HuH-7 (cell line): ENCODE results near the gene PARD3B.

ENCODE experiments used
- DNase-seq: peaks from one replicate; pipeline ENCODE4 v3.0.0; 2011; ENCODE audit warnings: low spot score

The PARD3B gene, protein sequence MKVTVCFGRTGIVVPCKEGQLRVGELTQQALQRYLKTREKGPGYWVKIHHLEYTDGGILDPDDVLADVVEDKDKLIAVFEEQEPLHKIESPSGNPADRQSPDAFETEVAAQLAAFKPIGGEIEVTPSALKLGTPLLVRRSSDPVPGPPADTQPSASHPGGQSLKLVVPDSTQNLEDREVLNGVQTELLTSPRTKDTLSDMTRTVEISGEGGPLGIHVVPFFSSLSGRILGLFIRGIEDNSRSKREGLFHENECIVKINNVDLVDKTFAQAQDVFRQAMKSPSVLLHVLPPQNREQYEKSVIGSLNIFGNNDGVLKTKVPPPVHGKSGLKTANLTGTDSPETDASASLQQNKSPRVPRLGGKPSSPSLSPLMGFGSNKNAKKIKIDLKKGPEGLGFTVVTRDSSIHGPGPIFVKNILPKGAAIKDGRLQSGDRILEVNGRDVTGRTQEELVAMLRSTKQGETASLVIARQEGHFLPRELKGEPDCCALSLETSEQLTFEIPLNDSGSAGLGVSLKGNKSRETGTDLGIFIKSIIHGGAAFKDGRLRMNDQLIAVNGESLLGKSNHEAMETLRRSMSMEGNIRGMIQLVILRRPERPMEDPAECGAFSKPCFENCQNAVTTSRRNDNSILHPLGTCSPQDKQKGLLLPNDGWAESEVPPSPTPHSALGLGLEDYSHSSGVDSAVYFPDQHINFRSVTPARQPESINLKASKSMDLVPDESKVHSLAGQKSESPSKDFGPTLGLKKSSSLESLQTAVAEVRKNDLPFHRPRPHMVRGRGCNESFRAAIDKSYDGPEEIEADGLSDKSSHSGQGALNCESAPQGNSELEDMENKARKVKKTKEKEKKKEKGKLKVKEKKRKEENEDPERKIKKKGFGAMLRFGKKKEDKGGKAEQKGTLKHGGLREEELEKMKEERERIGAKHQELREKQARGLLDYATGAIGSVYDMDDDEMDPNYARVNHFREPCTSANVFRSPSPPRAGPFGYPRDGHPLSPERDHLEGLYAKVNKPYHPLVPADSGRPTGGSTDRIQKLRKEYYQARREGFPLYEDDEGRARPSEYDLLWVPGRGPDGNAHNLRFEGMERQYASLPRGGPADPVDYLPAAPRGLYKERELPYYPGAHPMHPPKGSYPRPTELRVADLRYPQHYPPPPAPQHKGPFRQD (N-terminal part only)

DNA sequence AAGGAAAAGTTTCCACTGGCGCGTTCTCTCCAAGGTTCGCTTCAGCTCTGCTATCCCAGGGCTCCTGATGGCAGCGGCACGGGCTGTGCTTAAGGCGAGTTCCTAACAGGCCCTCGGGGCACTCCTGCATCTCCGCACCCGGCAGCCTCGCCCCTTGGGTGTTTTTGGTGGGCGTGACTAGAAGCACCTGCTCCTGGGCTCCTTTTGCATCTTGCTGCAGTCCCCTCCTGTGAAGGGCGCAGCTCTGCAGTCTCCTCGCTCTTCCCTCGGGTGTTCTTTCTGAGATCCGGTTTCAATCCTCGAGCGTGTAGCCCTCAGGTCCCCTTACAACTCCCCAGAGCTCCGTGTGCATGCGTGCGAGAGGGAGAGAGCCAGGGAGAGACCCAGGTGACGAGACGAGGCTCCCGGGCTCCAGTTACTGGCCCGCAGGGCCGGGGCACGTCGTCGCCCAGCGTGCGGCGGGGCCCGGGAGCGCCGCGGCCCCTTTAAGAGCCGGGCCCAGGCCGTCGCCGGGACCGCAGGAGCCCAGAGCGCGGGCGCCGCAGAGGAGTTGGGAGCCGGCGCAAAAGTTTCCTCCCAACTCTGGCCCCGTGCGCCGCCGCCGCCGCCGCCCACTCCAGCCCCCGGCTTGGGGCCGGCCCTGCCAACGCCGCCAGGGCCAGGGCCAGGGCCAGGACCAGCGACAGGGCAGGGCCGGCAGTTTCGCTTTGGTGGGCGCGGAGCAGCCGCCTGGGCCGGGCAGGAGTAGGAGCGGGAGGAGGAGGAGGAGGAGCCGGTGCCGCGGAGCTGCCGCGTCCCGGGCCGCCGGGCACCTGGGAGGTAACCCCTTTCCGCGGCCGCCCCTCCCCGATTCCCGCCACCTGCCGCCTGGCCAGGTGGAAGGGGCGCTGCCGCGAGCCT lies at the start of gene PARD3B:
PARD3B (plus strand) TSS at position 515 of the 900 bp plus-strand sequence. CDS start 525 bp downstream, outside the sequence.
- peak; percentile 53 for DNase-seq

DNA sequence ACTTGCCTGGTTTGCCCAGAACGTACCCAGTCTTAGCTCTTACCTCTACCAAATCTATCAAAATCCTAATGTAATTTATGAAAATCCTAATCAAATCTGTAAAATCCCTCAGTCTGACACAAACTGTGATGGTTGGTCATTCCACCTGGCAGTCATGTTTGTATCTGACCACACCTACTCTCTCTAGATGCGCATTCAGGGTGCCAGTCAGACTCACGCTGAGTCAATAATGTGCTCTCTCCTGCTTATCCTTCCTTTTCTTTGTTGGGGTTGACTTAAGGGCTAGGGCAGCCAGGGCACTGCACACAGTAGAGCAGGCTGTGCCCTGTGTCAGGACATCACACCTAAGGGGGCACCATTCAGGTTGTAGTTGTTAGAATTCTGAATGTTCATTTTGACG lies 48.5 kb upstream of the PARD3B start:
- DNase-seq, result no peak

DNA sequence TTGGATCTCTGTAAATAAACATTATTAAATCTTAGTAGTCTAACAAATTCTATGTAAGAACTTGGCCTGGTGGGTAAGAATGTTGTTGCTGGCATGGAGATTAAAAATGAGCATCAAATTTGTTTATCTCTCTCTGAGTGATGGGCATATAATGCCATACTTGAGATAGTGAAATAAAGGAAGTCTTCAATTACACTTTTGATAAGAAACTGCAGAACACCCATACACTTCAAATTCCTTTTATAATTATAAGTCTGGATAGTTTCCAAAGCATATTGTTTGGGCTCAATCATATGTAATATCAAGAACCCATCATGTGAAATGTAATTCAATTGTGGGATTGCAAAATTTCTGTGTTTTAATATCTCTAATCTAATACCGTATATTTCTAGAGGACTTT lies 47.4 kb upstream of the PARD3B start:
- no peak for DNase-seq

DNA sequence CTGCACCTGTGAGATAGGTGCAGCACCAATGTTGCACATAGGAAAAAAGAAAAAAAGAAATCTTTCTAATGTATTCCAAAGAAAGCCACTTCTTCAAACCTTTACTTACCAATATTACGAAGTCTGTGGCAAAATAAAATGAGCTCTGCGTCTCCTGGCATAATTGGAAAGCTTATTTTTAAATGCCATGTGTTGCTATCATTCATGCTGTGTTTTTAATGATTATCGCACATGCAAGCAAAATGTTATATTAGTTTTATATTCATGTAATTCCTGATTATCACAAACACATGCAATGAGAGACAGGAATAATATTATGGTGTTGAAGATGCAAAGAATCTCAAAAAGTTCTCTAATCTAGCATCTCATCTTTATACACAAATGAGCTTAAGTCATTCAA lies 47.0 kb upstream of the PARD3B start:
- DNase-seq, result no peak

DNA sequence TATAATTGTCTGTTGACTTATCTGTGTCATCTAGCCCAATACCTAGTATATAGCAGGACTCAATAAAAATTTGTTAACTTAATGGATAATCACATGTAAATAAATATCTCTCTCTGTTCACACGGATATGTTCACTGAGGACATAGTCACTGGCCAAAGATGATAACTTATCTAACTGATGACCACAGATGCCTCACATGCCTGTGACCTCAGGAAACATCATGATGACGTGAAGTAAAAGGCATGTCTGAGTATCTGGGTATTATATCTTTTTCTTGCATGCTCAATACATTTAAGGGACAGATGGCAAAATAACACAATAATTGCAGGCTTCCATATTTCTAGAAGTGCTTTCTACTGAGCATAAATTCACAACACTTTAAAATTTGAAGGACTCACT lies 41.4 kb upstream of the PARD3B start:
- DNase-seq, result no peak

DNA sequence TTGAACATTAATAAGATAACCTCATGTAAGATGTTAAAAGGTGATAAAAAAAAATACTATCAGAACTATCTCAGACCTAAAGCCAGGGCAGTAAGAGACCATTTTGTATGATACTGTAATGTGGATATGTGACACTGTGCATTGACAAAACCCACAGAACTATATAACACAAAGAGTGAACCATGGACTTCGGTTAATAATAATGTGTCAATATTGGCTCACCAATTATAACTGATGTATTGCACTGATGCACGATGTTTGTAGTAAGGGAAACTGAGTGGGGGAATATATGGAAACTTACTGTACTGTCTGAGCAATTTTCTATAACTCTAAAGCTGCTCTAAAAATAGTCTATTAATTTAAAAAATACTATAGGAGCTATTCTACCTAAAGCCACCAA lies 40.7 kb upstream of the PARD3B start:
- no peak for DNase-seq

DNA sequence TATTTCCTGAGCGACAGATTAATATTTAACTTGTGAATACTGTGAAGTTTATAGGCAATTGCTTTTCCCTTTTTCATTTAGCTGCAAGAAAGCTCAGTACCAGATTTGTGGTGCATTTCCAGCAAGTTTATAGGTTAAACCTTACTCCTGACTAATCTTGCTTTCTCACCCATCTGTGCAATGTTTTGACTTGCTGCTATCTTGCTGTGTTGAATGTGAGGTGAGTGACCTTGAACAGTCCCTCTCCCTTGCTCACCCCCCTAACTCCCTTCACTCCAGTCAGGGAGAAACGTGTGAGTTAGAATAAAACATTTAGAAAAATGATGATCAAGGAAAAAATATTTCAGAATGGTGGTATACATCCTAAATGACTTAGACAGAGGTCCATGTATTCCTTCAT lies 39.8 kb upstream of the PARD3B start:
- DNase-seq, result no peak

DNA sequence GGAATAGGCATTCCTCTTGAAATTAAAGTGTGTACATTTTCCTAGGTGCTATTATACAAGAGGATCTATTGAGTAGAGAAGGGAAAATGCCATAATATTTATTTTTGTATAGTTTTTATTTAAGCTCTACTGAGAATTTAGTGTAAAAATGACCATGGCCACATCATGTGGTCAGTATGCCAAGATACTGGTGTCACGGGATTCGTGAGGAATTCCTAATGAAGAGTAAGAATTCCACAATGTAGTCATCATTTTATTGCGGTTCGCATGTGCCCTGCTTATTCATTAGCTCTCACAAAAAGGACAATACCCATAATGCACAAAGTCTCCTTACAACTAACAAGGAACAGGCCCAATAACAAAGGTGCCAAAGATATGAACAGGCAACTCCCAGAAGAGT lies 39.3 kb upstream of the PARD3B start:
- DNase-seq, result no peak

DNA sequence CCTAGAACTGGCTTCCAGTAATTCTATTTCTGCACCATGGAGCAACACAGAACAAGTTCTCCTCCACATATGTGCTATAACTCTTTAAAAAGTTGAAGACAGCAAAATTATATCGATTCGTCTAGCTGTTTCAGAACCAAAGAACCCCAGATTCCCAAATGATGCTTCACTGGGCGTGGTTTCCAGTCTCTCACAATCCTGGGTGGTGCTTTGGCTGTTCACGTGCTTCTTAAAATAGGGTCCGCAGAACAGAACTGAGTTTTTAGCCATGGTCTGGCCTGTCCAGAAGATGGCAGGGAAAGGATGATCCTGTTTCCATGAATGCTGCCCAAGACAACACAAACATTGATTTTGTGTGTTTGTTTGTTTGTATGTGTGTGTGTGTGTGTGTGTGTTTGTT lies 37.6 kb upstream of the PARD3B start:
- no peak for DNase-seq

DNA sequence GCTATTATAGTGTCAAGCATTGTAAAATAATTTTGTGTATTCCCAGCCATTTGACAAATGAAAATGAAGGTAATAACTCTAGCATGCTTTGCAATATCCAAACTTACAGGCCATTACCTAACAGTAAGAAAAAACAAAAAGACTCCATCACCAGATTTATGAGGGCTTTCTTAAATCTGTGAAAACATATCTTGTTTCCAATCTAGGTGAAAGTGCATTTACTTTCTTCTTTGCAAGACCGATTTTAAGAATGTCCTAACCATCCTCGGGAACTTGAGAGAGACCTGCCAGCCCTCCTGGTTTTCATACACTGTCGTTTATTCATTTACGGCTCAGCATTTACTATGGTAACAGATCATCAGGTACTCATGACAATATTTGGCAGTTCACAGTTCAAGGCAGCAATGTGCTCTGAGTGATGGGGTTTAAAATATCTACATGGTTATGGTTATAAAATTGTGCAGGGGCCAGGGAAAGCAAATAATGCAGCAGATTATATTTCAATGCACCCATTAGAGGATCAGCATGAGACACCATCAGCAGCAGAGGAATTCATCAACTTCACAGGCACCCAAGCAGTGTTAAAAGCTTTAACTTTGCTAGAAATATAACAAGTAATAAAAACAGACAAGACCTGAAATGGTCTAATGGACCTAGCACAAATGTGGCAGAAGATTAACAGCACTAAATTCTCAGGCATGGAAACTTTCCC lies 34.4 kb upstream of the PARD3B start:
- DNase-seq, result no peak

DNA sequence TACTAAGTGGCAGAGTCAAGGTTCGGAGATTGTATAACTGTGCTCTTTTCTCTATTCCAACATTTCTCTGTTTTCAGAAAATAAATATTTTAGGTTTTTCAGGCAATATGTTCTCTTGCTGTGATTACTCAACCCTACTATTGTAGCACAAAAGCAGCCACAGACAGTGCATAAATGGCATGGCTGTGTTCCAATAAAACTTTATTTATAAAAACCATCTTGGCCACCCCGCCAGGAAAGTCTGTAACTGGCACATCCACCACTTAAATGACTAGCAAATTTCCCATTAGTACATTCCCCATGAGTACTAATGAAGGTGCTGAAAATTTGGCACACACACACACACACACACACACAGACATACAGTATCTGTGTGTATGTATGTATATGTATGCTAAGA lies 30.8 kb upstream of the PARD3B start:
- DNase-seq, result no peak

DNA sequence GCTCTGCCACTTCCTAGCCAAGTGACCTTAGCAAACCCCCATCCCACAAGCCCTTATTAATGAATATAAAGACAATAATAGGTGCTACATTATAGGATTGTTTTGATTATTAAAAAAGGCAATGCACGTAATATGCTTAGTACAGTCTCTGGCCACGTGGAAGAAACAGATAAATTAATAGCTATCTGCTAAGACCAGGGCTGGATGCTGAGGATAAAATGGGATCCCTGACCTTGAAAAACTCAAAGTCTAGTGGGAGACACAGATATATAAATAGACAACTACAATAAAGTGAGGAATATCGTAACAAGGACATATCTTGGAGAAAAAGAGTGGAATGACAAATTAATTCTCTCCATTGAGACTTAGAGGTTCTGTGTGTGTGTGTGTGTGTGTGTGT lies 29.9 kb upstream of the PARD3B start:
- no peak for DNase-seq

DNA sequence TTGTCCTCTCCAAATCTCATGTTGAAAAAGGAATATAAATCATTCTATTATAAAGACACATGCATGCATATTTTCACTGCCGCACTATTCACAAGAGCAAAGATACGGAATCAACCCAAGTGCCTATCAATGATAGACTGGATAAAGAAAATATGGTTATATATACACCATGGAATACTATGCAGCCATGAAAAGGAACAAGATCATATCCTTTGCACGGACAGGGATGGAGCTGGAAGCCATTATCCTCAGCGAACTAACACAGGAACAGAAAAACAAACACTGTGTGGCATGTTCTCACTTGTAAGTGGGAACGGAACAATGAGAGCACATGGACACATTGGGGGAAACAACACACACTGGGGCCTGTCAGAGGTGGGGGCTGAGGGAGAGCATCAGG lies 28.1 kb upstream of the PARD3B start:
- DNase-seq, result no peak

DNA sequence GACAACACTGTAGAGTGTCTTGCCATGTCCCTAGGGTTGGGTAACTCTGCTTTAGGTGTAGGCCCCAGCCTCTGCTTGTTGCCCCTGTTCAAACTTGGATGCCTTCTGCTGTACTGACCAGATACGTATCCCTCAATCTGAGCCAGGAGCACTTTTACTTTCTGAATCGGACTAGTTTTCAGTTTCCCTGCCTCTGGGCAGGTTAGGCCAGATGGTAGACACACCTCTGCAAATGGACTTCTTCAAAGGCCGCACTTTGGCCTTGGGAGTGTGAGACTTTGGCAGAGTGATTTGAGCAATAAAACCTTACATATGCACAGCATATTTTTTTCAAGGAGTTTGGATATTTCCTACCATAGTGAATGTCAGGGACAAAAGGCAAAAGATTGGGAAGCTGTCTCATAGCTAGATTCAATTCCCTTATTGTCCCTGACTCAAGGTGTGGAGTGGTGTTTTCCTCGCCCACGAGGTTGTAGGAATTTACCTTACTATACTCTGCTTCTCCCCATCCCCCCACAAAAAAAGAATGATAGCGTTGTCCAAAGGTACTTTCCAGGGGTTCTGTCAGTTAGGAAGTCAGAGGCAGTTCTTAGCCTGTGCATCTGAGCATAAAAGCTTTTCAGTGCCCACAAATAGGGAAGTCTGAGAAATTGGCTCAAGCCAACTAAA lies 15.3 kb upstream of the PARD3B start:
- no peak for DNase-seq

DNA sequence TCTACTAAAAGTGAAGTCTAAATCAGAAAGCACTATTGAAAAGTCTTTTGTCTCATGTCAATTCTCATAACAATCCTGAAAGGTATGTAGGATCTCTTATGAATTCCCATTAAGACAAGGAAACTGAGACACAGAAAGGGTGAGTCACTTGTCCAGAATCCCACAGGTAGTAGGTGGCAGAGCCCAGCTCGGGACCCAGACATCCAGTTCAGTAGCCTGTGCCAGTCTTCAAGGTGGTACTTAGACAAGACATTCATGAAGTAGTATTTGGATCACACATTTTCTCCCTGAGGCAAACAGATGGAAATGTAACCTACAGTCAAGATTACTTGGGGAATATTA lies 14.8 kb upstream of the PARD3B start:
- no peak for DNase-seq

DNA sequence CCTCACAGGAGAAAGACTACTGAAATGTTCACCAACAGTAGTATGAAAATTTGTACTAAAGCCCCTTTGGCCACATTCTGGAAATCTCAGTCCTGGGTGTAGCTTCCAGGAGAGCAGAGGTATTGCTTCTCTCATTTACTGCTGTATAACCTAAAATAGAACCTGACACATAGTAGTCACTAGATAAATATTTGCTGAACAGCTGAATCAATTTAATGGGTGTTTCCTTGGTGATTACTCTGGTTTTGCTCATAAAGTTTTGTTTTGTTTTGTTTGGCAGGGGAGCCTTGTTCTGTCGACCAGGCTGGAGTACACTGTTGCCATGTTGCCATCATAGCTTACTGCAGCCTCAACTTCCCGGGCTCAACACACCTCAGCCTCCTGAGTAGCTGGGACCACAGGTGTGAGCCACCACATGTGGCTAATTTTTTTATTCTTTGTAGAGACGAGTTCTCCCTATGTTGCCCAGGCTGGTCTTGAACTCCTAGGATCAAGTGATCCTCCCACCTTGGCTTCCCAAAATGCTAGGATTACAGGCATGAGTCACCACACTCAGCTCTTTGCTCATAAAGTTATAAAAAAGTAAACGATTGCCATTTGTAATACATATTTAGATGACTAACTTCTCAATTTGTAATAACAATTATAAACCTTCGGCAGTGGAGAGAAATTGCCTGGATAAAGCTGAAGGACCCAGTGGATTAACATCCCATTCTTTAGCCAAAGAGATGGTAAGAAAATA lies 11.5 kb upstream of the PARD3B start:
- DNase-seq, result no peak

DNA sequence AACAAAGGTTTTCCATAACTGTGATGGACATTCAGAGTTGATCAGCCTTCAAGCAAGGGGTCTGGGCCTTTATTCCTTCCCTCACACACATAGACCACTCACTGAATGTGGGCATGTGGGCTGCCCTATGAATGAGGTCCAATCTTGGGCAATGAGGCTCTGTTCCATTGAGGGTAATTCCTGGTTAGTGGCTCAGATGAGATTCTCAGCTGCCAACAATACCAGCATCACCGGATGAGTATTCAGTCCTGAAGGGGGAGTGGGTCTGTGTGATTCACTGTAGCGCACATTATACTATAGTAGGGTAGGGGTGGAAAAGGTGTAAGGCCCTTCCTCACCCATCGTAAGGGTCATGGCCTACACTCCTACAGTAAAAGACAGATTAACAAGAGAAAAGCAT lies 9.9 kb upstream of the PARD3B start:
- no peak for DNase-seq

DNA sequence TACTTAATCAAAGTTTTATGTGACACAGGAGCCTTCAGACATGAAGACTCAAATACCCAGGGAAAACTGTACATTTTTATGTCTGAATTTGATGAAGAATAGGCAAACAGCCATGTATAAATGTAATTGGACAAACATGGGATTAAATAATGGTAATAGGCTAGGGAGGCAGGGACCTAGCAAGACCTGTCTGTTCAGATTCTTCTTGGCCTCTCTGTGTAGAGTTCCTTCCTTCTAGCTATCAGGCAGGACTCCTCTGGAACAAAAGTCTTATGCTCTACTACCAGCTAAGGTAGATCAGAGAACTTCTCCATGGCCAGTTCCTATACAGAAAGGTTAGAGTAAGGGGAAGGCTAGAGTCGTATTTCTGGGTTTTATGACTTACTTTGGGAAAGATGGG lies 9.5 kb upstream of the PARD3B start:
- no peak for DNase-seq

DNA sequence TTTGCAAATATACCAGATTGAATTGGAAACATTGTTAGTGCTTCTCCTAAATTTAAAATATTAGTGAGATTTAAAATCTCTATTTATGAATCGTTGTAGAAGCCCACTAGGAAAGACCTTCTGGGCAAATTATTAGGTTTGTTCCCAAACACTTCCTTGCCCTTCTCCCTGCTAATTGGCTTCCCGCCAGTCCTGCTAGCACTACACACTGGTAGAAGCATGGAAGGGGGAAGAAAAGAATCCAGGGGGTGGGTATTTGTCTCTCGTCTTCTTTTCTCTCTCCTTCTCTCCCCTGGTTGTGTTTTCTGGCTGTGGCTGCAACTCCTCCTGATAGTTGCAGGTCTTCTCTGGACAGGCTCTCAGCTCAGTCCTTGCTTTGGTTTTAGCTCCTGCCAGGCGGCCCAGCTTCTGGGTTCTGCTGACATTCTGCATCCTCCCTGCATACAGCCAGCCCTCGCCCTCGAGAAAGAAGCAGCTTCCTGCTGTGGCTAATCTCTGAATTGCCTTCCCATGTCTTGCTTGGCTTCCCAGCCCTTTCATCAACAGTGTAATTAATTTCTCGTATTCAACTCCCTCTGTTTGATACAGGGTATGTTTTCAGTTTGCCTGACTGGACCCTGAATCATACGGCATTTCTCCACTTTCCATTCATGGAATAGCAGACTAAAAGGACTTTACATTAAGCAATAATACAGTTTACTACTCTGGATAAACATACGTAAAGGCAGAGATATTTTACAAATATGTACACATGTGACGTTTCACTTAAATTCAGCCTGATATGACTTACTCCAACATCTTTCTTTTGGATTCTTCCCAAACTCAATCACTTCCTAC lies 6.9 kb upstream of the PARD3B start:
- no peak for DNase-seq
